HEK293 (cell line): Measurements from ENCODE around the gene MGAT4C.

Experiments used
- CTCF ChIP-seq: fragments of 450-650 bp; formaldehyde crosslinking; IDR thresholded peaks from 2 replicates; pipeline ENCODE4 v1.5.1; 2016; ENCODE audit warnings: missing biosample characterization, missing genetic modification characterization
- KLF7 ChIP-seq: fragments of 450-650 bp; formaldehyde crosslinking; IDR thresholded peaks from 2 replicates; pipeline ENCODE4 v1.5.1; 2016; ENCODE audit warnings: missing biosample characterization, missing genetic modification characterization, borderline replicate concordance
- OVOL3 ChIP-seq: fragments of 450-650 bp; formaldehyde crosslinking; IDR thresholded peaks from 2 replicates; pipeline ENCODE4 v1.5.1; 2016; ENCODE audit warnings: missing biosample characterization, missing genetic modification characterization
- PATZ1 ChIP-seq: fragments of 450-650 bp; formaldehyde crosslinking; IDR thresholded peaks from 2 replicates; pipeline ENCODE4 v1.5.1; 2016; ENCODE audit warnings: missing biosample characterization, missing genetic modification characterization
- YY1 ChIP-seq: fragments of 450-650 bp; formaldehyde crosslinking; IDR thresholded peaks from 2 replicates; pipeline ENCODE4 v1.5.1; 2018; ENCODE audit warnings: missing biosample characterization, missing genetic modification characterization
- ZFP3 ChIP-seq: fragments of 450-650 bp; formaldehyde crosslinking; IDR thresholded peaks from 2 replicates; pipeline ENCODE4 v1.5.1; 2016; ENCODE audit warnings: low read depth, missing biosample characterization, missing genetic modification characterization
- ZNF138 ChIP-seq: fragments of 450-650 bp; formaldehyde crosslinking; IDR thresholded peaks from 2 replicates; pipeline ENCODE4 v1.5.1; 2016; ENCODE audit warnings: missing biosample characterization, missing genetic modification characterization, borderline replicate concordance
- ZNF274 ChIP-seq, 2 experiments: fragments of 200-500 bp in 1 of 2; fragments of 450-650 bp in 1 of 2; sonication (Bioruptor generic) in 1 of 2; formaldehyde crosslinking in 1 of 2; IDR thresholded peaks; 2 replicates each; pipeline versions ENCODE4 v1.5.1 to v1.6.1; 2014 to 2016; ENCODE audit warnings: borderline replicate concordance in 1 of 2, inconsistent platforms in 1 of 2, low read length in 1 of 2, missing biosample characterization in 1 of 2, missing genetic modification characterization in 1 of 2
- ZNF561 ChIP-seq: fragments of 450-650 bp; IDR thresholded peaks from 2 replicates; pipeline ENCODE4 v1.5.1; 2018; ENCODE audit warnings: missing biosample characterization, missing genetic modification characterization, borderline replicate concordance
- ZNF768 ChIP-seq: fragments of 450-650 bp; formaldehyde crosslinking; IDR thresholded peaks from 2 replicates; pipeline ENCODE4 v1.5.1; 2018; ENCODE audit warnings: missing biosample characterization, mild to moderate bottlenecking, missing genetic modification characterization
- ZSCAN30 ChIP-seq: fragments of 450-650 bp; IDR thresholded peaks from 2 replicates; pipeline ENCODE4 v1.5.1; 2018; ENCODE audit warnings: missing biosample characterization, mild to moderate bottlenecking, missing genetic modification characterization, moderate library complexity

- TF ChIP-seq KLF7 (tag by site-specific recombination) = no peak
- no peak for TF ChIP-seq ZNF768
- TF ChIP-seq ZNF138 (tag by site-specific recombination) = no peak
- no peak for TF ChIP-seq CTCF (tag by site-specific recombination)
- no peak for TF ChIP-seq ZNF274 (IDR thresholded peaks at IDR 0.05; ENCODE audit: low read length)
- no peak for TF ChIP-seq ZNF274 (tag by site-specific recombination; IDR thresholded peaks at IDR 0.05; ENCODE audit: borderline replicate concordance)
- no peak for TF ChIP-seq ZSCAN30
- TF ChIP-seq ZFP3 = no peak
- TF ChIP-seq PATZ1 (tag by site-specific recombination) = no peak
- TF ChIP-seq ZNF561 (tag by site-specific recombination) = no peak
- TF ChIP-seq YY1 (tag by site-specific recombination) = no peak
- TF ChIP-seq OVOL3 (tag by site-specific recombination) = no peak
These were observed 152.1 kb downstream of the MGAT4C start for GRCh38 chr12:86104087-86104486.
